ENCODE data around the gene DCANP1. TPM values are rescaled to one million over a fixed set of nuclear protein-coding genes. Genes with fewer than 3 reads are reported as not detected.

The DCANP1 gene
- polyA plus RNA-seq, 1 donor (not counting 4 experiments of a cell fraction or from before 2014, with no cell fraction given): not detected

DNA sequence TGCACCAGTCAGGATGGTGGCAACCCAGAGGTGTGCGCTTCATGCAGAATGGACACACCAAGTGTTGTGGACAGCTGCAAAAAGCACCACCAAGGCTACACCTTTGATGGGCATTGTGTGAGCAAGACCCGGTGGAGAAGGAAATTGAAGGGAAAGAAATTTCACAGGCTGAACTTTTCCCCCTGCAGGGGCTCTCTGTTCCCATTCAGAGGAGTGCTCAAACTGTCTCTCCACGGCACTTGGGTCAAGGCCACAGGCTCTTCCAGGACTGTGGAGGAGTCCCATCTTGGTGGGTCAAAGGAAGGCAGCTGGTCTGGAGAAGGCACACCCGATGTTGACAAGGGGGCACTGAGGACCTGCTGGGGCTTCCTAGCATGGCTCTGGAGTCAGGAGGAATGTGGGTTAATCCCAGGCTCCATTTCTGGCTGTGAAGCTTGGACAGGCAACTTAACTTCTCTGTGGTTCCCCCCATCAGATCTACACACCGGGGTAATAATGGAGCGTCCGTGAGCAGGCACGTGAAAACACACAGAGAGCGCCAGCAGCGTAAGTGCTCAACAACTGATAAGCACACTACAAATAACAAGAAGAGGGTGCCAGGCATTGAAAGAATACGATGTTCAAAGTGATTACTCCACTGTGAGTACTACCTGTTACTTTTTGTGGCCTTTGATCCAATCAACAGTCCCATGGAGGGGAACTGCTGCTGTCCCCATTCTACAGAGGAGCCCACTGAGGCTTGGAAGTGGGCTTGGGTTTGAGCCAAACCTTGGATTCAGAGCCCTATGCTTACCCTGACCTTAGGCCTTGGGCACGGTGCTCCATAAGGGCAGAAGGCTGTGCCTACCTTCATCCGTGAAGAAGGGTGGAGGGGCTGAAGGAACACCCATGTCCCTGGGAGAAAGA is 39.2 kb upstream of the DCANP1 start:
- FAIRE-seq: no peak
- Histone ChIP-seq H2AFZ (ENCODE audit: control insufficient read depth, low read length) (no peak overlapping the region), H3K9me1 (ENCODE audit: control insufficient read depth, extremely low read depth, insufficient read depth, low read length) (no peaks in the 10 kb centered on the region), H3K79me2 (ENCODE audit: control insufficient read depth, insufficient read depth, low read length) (no peaks in the 10 kb centered on the region), H3K27ac (ENCODE audit: control insufficient read depth, insufficient read depth, low read length) (no peak overlapping the region), H4K20me1 (ENCODE audit: control insufficient read depth, extremely low read depth, insufficient read depth, low read length) (no peaks in the 10 kb centered on the region), H3K36me3 (ENCODE audit: control insufficient read depth in 2 of 2, extremely low read depth in 1 of 2, insufficient read depth in 2 of 2, low read length in 2 of 2) (no peaks in the 10 kb centered on the region), H3K4me3 (ENCODE audit: control insufficient read depth in 2 of 3, extremely low read depth in 1 of 3, insufficient read depth in 2 of 3, low read depth in 1 of 3, low read length in 3 of 3) (no peak overlapping the region), H3K4me2 (ENCODE audit: control insufficient read depth, extremely low read depth, insufficient read depth, low read depth, low read length) (no peak overlapping the region), H3K27me3 (ENCODE audit: control insufficient read depth, extremely low read depth, insufficient read depth, low read length) (no peaks in the 10 kb centered on the region), H3K4me1 (ENCODE audit: control insufficient read depth, extremely low read depth, insufficient read depth, low read length) (peaks cover 9% of the 10 kb centered on the region), H3K9me3 (ENCODE audit: control insufficient read depth, low read depth, low read length) (no peaks in the 10 kb centered on the region), H3K9ac (ENCODE audit: control insufficient read depth, extremely low read depth, insufficient read depth, low read length) (no peak overlapping the region)
- TF ChIP-seq EZH2 (IDR thresholded peaks at IDR 0.05; ENCODE audit: low read length): no peak
- TF ChIP-seq, protein P1, sequence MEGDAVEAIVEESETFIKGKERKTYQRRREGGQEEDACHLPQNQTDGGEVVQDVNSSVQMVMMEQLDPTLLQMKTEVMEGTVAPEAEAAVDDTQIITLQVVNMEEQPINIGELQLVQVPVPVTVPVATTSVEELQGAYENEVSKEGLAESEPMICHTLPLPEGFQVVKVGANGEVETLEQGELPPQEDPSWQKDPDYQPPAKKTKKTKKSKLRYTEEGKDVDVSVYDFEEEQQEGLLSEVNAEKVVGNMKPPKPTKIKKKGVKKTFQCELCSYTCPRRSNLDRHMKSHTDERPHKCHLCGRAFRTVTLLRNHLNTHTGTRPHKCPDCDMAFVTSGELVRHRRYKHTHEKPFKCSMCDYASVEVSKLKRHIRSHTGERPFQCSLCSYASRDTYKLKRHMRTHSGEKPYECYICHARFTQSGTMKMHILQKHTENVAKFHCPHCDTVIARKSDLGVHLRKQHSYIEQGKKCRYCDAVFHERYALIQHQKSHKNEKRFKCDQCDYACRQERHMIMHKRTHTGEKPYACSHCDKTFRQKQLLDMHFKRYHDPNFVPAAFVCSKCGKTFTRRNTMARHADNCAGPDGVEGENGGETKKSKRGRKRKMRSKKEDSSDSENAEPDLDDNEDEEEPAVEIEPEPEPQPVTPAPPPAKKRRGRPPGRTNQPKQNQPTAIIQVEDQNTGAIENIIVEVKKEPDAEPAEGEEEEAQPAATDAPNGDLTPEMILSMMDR (optimal IDR thresholded peaks at IDR 0.05 in 1 of 3, IDR thresholded peaks at IDR 0.05 in 1 of 3, conservative IDR thresholded peaks at IDR 0.05 in 1 of 3; ENCODE audit: extremely low read depth in 1 of 3, insufficient read depth in 2 of 3, low read length in 3 of 3): no peak
- dilution Hi-C loops (cut with MboI; ENCODE audit: extremely low pct_ligation_motif_present, low sequenced_read_pairs): no loop called here
- no peak for DNase-seq (ENCODE audit: low read depth, low spot score)

DNA sequence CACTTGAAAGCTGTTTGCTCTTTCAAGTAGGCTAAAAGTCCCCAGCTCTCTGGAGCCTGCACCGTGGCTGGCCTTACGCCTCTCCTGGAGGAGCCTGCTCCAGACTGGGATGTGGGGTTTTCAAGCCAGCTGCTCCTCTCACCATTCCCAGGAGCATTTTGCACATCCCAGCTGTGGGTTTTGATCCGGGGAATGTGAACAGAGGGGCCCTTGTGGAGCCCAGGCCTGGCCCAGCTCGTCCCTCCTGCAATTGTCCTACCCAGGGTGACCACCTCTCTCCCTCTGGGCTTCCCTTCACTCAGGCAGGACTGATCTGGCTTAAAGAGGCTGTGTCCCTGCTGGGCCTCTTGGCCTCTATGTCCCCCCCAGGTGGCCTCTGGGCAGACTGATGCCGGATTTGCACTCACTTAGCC is 37.5 kb upstream of the DCANP1 start:
- peaks cover 6% of the 10 kb centered on the region for H3K4me1 ChIP-seq (ENCODE audit: control insufficient read depth, extremely low read depth, insufficient read depth, low read length)
- H2AFZ ChIP-seq (ENCODE audit: control insufficient read depth, low read length): no peak overlapping the region
- H3K27me3 ChIP-seq (ENCODE audit: control insufficient read depth, extremely low read depth, insufficient read depth, low read length): no peaks in the 10 kb centered on the region
- H3K9me3 ChIP-seq (ENCODE audit: control insufficient read depth, low read depth, low read length): no peaks in the 10 kb centered on the region
- H3K9me1 ChIP-seq (ENCODE audit: control insufficient read depth, extremely low read depth, insufficient read depth, low read length): no peaks in the 10 kb centered on the region
- no peaks in the 10 kb centered on the region for H4K20me1 ChIP-seq (ENCODE audit: control insufficient read depth, extremely low read depth, insufficient read depth, low read length)
- H3K27ac ChIP-seq (ENCODE audit: control insufficient read depth, insufficient read depth, low read length): no peak overlapping the region
- dilution Hi-C loops (cut with MboI; ENCODE audit: extremely low pct_ligation_motif_present, low sequenced_read_pairs): no loop called here
- DNase-seq (ENCODE audit: low read depth, low spot score): no peak
- no peak overlapping the region for H3K4me2 ChIP-seq (ENCODE audit: control insufficient read depth, extremely low read depth, insufficient read depth, low read depth, low read length)
- TF ChIP-seq EZH2 (IDR thresholded peaks at IDR 0.05; ENCODE audit: low read length): no peak
- TF ChIP-seq, protein P1 (optimal IDR thresholded peaks at IDR 0.05 in 1 of 3, IDR thresholded peaks at IDR 0.05 in 1 of 3, conservative IDR thresholded peaks at IDR 0.05 in 1 of 3; ENCODE audit: extremely low read depth in 1 of 3, insufficient read depth in 2 of 3, low read length in 3 of 3): no peak
- H3K36me3 ChIP-seq (ENCODE audit: control insufficient read depth in 2 of 2, extremely low read depth in 1 of 2, insufficient read depth in 2 of 2, low read length in 2 of 2): no peaks in the 10 kb centered on the region
- no peak overlapping the region for H3K4me3 ChIP-seq (ENCODE audit: control insufficient read depth in 2 of 3, extremely low read depth in 1 of 3, insufficient read depth in 2 of 3, low read depth in 1 of 3, low read length in 3 of 3)
- FAIRE-seq: no peak
- H3K79me2 ChIP-seq (ENCODE audit: control insufficient read depth, insufficient read depth, low read length): no peaks in the 10 kb centered on the region
- no peak overlapping the region for H3K9ac ChIP-seq (ENCODE audit: control insufficient read depth, extremely low read depth, insufficient read depth, low read length)

Measured in keratinocyte (primary cell).